HepG2 (cell line): ENCODE measurements around the gene CDKN3. TPM values are rescaled to one million over a fixed set of nuclear protein-coding genes. Genes with fewer than 3 reads are reported as not detected.

Source experiments
- ATAC-seq: fragments of 200-7000 bp; cut with Tn5 transposase; 3 replicates; pipeline ENCODE4 v1.9.1; 2020; ENCODE audit warnings: mild to moderate bottlenecking, moderate library complexity
- BruUV-seq: library from RNA; stranded (reverse); fragments of 400-500 nt; replicated peaks from 2 replicates; lab custom pipeline; 2021; lab: Mats Ljungman, UMichigan
- CTCF ChIA-PET: fragments of 300-600 bp; formaldehyde crosslinking; extraction: SDS; loops from one replicate; lab custom pipeline; 2021; ENCODE audit warnings: low total read pairs, inconsistent platforms, low intra/inter-chr PET ratio; lab: Yijun Ruan, JAX
- POLR2A ChIA-PET: fragments of 350-600 bp; sonication (Branson Sonifier 250); formaldehyde crosslinking; loops from one replicate; lab custom pipeline; 2020; ENCODE audit warnings: antibody characterized with exemption, inconsistent platforms; lab: Yijun Ruan, JAX
- DNase-seq: peaks from one replicate; pipeline ENCODE4 v3.0.0-alpha.2; 2015; ENCODE audit warnings: low spot score
- FAIRE-seq: peaks from 3 replicates; lab custom pipeline; 2011; peaks lifted over from hg19 to GRCh38; lab: Jason Lieb, UNC
- H2AFZ ChIP-seq: one replicate; pipeline ENCODE4 v1.6.1; 2011; ENCODE audit warnings: low read length, inconsistent platforms
- H3K27ac ChIP-seq: fragments of 300-600 bp; 3 replicates; pipeline ENCODE4 v1.8.0; 2011; ENCODE audit warnings: mixed run types, mild to moderate bottlenecking, mixed read lengths, low read length, inconsistent platforms; ENCODE audit not compliant: insufficient read depth; ENCODE audit errors: extremely low read length
- H3K27me3 ChIP-seq, 2 experiments: fragments of 200-600 bp in 1 of 2; 2 replicates in 1 of 2; 3 replicates in 1 of 2; pipeline versions ENCODE4 v1.6.0 to v1.8.0; 2011; ENCODE audit warnings: low read length in 2 of 2, mild to moderate bottlenecking in 2 of 2, moderate library complexity in 2 of 2, inconsistent platforms in 1 of 2; ENCODE audit not compliant: insufficient read depth in 2 of 2, control insufficient read depth in 1 of 2
- H3K36me3 ChIP-seq, 2 experiments: fragments of 200-600 bp in 1 of 2; replicated peaks in 1 of 2; 2 replicates in 1 of 2; 3 replicates in 1 of 2; pipeline versions ENCODE4 v1.5.1 to v1.8.0; 2011; ENCODE audit warnings: low read length in 2 of 2, inconsistent platforms in 1 of 2; ENCODE audit not compliant: insufficient read depth in 2 of 2, control insufficient read depth in 1 of 2
- H3K4me1 ChIP-seq: 2 replicates; pipeline ENCODE4 v1.5.1; 2012; ENCODE audit warnings: low read length, inconsistent platforms; ENCODE audit not compliant: insufficient read depth
- H3K4me2 ChIP-seq: 2 replicates; pipeline ENCODE4 v1.6.0; 2011; ENCODE audit warnings: low read depth, low read length, inconsistent platforms
- H3K4me3 ChIP-seq, 3 experiments: fragments of 200-600 bp in 1 of 3; sonication (generic), shearing (Covaris generic) in 1 of 3; replicated peaks in 1 of 3; 2 replicates each; pipeline ENCODE4 v1.5.1; 2011 to 2016; ENCODE audit warnings: low read length in 3 of 3, inconsistent platforms in 2 of 3, low read depth in 2 of 3, mild to moderate bottlenecking in 2 of 3, control low read depth in 1 of 3, mixed read lengths in 1 of 3; ENCODE audit not compliant: insufficient read depth in 1 of 3
- H3K79me2 ChIP-seq: one replicate; pipeline ENCODE4 v1.6.1; 2011; ENCODE audit warnings: low read length, inconsistent platforms; ENCODE audit not compliant: insufficient read depth
- H3K9ac ChIP-seq: 2 replicates; pipeline ENCODE4 v1.6.0; 2011; ENCODE audit warnings: mild to moderate bottlenecking, low read depth, low read length, inconsistent platforms; ENCODE audit not compliant: insufficient read depth
- H3K9me3 ChIP-seq: 2 replicates; pipeline ENCODE4 v1.5.1; 2012; ENCODE audit warnings: mild to moderate bottlenecking, low read length
- H4K20me1 ChIP-seq: 2 replicates; pipeline ENCODE4 v1.6.0; 2011; ENCODE audit warnings: inconsistent platforms, mild to moderate bottlenecking, low read length, moderate library complexity; ENCODE audit not compliant: insufficient read depth
- TBL1XR1 ChIP-seq: fragments of 150-350 bp; IDR thresholded peaks from 2 replicates; pipeline ENCODE4 v1.6.1; 2014; ENCODE audit warnings: borderline replicate concordance, low read length; ENCODE audit not compliant: partially characterized antibody
- ZNF577 ChIP-seq: sonication (generic); formaldehyde crosslinking; IDR thresholded peaks from 2 replicates; pipeline ENCODE4 v1.4.0; 2020; ENCODE audit warnings: mild to moderate bottlenecking, low read depth, missing genetic modification reagents, borderline replicate concordance
- WGBS: methylation state at CpG from one replicate; pipeline ENCODE4 v1.1.6; 2017; ENCODE audit warnings: low lambda C conversion rate; 5-methylcytosine and 5-hydroxymethylcytosine counted together
- in situ Hi-C: cut with HindIII; loops from 2 replicates; pipeline ENCODE4 v1.10.0; 2017; ENCODE audit warnings: low pct_unique_long_range_greater_than_20kb; ENCODE audit not compliant: extremely low pct_ligation_motif_present
- intact Hi-C: fragments of 100-400 bp; cut with micrococcal nuclease; formaldehyde crosslinking; loops from one replicate; pipeline ENCODE4 v1.10.0; 2022; ENCODE audit not compliant: unreplicated experiment
- polyA plus RNA-seq, 8 experiments: library from polyadenylated mRNA; depleted of rRNA in 3 of 8; stranded (reverse) in 7 of 8; unstranded in 1 of 8; fragments of >200 nt; fragmentation: Illumina TruSeq in 4 of 8; extraction: Trizol in 4 of 8; gene quantifications; 2 replicates each; pipeline versions ENCODE4 v1.2.1 to v1.2.3, GENCODE V29; 2011 to 2016; ENCODE audit warnings: low read depth in 4 of 8, missing spikeins in 1 of 8, mixed read lengths in 1 of 8; ENCODE audit not compliant: insufficient read depth in 1 of 8
- total RNA-seq, 5 experiments: library from RNA; depleted of rRNA; stranded (reverse); fragments of >200 nt; fragmentation: Illumina TruSeq; extraction: Trizol; gene quantifications; 2 replicates each; pipeline ENCODE4 v1.2.3, GENCODE V29; 2016; ENCODE audit warnings: low read depth in 1 of 5
- TF ChIP-seq, protein P1 (sequence below), 2 experiments: sonication (generic) in 1 of 2; formaldehyde crosslinking in 1 of 2; IDR thresholded peaks; 2 replicates each; pipeline versions ENCODE4 v1.4.0 to v1.6.1; 2016 to 2020; ENCODE audit warnings: borderline replicate concordance in 1 of 2, low read depth in 1 of 2, mild to moderate bottlenecking in 1 of 2, missing genetic modification reagents in 1 of 2

Gene CDKN3
- total and polyA plus RNA-seq, 2 of the 13 experiments (the other 11 are each of a cell fraction or from before 2014, with no cell fraction given) = 63.0 to 88.9 TPM

- intact Hi-C loops (loop anchor here (2.0 kb wide), 3 partner anchors 29 to 45 kb away; partner anchors contain the start of gene CNIH1), in situ Hi-C loops (no loop called here)
- H3K27me3 ChIP-seq = no peaks in the 10 kb centered on the region; a peak in 1 of 5 replicates
- DNase-seq (no peak), ATAC-seq (no peak), FAIRE-seq (no peak)
- no peak for TF ChIP-seq TBL1XR1
- TF ChIP-seq, protein P1, sequence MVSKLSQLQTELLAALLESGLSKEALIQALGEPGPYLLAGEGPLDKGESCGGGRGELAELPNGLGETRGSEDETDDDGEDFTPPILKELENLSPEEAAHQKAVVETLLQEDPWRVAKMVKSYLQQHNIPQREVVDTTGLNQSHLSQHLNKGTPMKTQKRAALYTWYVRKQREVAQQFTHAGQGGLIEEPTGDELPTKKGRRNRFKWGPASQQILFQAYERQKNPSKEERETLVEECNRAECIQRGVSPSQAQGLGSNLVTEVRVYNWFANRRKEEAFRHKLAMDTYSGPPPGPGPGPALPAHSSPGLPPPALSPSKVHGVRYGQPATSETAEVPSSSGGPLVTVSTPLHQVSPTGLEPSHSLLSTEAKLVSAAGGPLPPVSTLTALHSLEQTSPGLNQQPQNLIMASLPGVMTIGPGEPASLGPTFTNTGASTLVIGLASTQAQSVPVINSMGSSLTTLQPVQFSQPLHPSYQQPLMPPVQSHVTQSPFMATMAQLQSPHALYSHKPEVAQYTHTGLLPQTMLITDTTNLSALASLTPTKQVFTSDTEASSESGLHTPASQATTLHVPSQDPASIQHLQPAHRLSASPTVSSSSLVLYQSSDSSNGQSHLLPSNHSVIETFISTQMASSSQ (IDR thresholded peaks at IDR 0.05; ENCODE audit: low read depth) = no peak
- TF ChIP-seq, protein P1 (CRISPR knock-in tag; IDR thresholded peaks at IDR 0.05; ENCODE audit: borderline replicate concordance) = no peak
- TF ChIP-seq ZNF577 (CRISPR knock-in tag) = no peak
- H3K4me3 ChIP-seq = no peak overlapping the region
- ChIA-PET CTCF (no interaction called here), POLR2A (interaction anchor here (2.7 to 3.5 kb wide), 2 partner anchors 28 to 42 kb away, joined by 25 to 26 read pairs; no protein-coding TSS in a partner anchor)
- no peaks in the 10 kb centered on the region for H3K36me3 ChIP-seq
- H3K4me1 ChIP-seq = peaks cover 33% of the 10 kb centered on the region
- H3K79me2 ChIP-seq = peaks cover 27% of the 10 kb centered on the region
- BruUV-seq = no TSS peak
- H2AFZ ChIP-seq = no peak overlapping the region
- H4K20me1 ChIP-seq = no peaks in the 10 kb centered on the region
- H3K27ac ChIP-seq = no peak overlapping the region
- H3K9ac ChIP-seq = no peak overlapping the region
- WGBS = 95% methylated on average over 2 of the region's 2 CpGs
- H3K9me3 ChIP-seq = no peaks in the 10 kb centered on the region
- no peak overlapping the region for H3K4me2 ChIP-seq
These were observed 1.1 kb upstream of the CDKN3 start for GRCh38 chr14:54395716-54396115.
